ENCODE measurements around the gene CIDEB. TPM values are rescaled to one million over a fixed set of nuclear protein-coding genes. Genes with fewer than 3 reads are reported as not detected.

Gene CIDEB
- total RNA-seq, 4 donors from 2014 or later = 22.3 to 184 (median 136) TPM

- H3K27ac ChIP-seq = peak overlapping the region in 1 of 4 donors; percentile 38
- H3K27me3 ChIP-seq = no peaks in the 10 kb centered on the region
- peaks cover 0 to 45% (median 0%) of the 10 kb centered on the region in 3 donors for H3K36me3 ChIP-seq
- peaks cover 0 to 34% (median 12%) of the 10 kb centered on the region in 4 donors for H3K4me1 ChIP-seq
- peak overlapping the region in 2 of 4 donors; percentile 1 to 18 for H3K4me3 ChIP-seq
- TF ChIP-seq POLR2A (IDR thresholded peaks at IDR 0.05) = no peak
- peak in 5 of 6 experiments; percentile 1 to 65 (median 60) for TF ChIP-seq CTCF (IDR thresholded peaks at IDR 0.05)
- no peak for DNase-seq
- no peaks in the 10 kb centered on the region for H3K9me3 ChIP-seq
These were observed 10.4 kb downstream of the CIDEB start for GRCh38 chr14:24297190-24297964.

- DNase-seq = peak in 2 of 3 donors; percentile 61 to 83
- Histone ChIP-seq H3K27ac (peak overlapping the region in 1 of 4 donors; percentile 38), H3K4me1 (peaks cover 0 to 34% (median 12%) of the 10 kb centered on the region in 4 donors)
These were observed 11.2 kb downstream of the CIDEB start for GRCh38 chr14:24296341-24297157.

GRCh38 chr14:24293525-24293924, 14.3 kb downstream of the CIDEB start:
- no peak overlapping the region for H3K27ac ChIP-seq
- H3K9me3 ChIP-seq = no peaks in the 10 kb centered on the region
- DNase-seq = no peak
- peaks cover 0 to 68% (median 0%) of the 10 kb centered on the region in 3 donors for H3K36me3 ChIP-seq
- H3K4me3 ChIP-seq = no peak overlapping the region
- H3K4me1 ChIP-seq = peaks cover 0 to 13% (median 0%) of the 10 kb centered on the region in 4 donors
- no peak for TF ChIP-seq POLR2A (IDR thresholded peaks at IDR 0.05)
- no peak for TF ChIP-seq CTCF (IDR thresholded peaks at IDR 0.05)
- H3K27me3 ChIP-seq = no peaks in the 10 kb centered on the region

More at GRCh38 chr14:24296341-24297157, 11.2 kb downstream of the CIDEB start:
- peaks cover 0 to 45% (median 0%) of the 10 kb centered on the region in 3 donors for H3K36me3 ChIP-seq
- H3K4me3 ChIP-seq = peak overlapping the region in 1 of 4 donors; percentile 18
- H3K9me3 ChIP-seq = no peaks in the 10 kb centered on the region
- TF ChIP-seq CTCF (IDR thresholded peaks at IDR 0.05) (peak; percentile 13 to 77 (median 72)), POLR2A (IDR thresholded peaks at IDR 0.05) (no peak)
- no peaks in the 10 kb centered on the region for H3K27me3 ChIP-seq

- no peaks in the 10 kb centered on the region for H3K9me3 ChIP-seq
- H3K36me3 ChIP-seq = peaks cover 0 to 68% (median 0%) of the 10 kb centered on the region in 3 donors
These were observed 15.5 kb downstream of the CIDEB start for GRCh38 chr14:24292118-24292807.

More at GRCh38 chr14:24292118-24292807, 15.5 kb downstream of the CIDEB start:
- peaks cover 0 to 8% (median 0%) of the 10 kb centered on the region in 4 donors for H3K4me1 ChIP-seq
- no peaks in the 10 kb centered on the region for H3K27me3 ChIP-seq
- TF ChIP-seq CTCF (IDR thresholded peaks at IDR 0.05) (no peak), POLR2A (IDR thresholded peaks at IDR 0.05) (no peak)
- no peak overlapping the region for H3K4me3 ChIP-seq
- no peak overlapping the region for H3K27ac ChIP-seq
- no peak for DNase-seq

Data from Peyer's patch (tissue), 4 donors.